GM19397 (cell line): Measurements from ENCODE around the gene LRRC45.
A peak's percentile ranks its signal among the peaks of the same experiment; 100 is the strongest.
"Not testable (repeated sequence)": the region's sequence is repeated elsewhere in the genome, so short reads cannot be mapped to it uniquely, and the experiment has no call there.

Experiments
- ATAC-seq: cut with Tn5 transposase; IDR thresholded peaks from one replicate; pipeline ENCODE4 v1.9.1; 2021; ENCODE audit warnings: mild to moderate bottlenecking, moderate library complexity; ENCODE audit not compliant: unreplicated experiment

Gene LRRC45

GRCh38 chr17:82033359-82034085 is 10.4 kb downstream of the LRRC45 start:
- no peak for ATAC-seq

GRCh38 chr17:82034371-82035011 is 11.4 kb downstream of the LRRC45 start:
- ATAC-seq = no peak

GRCh38 chr17:82035488-82035887 is 12.4 kb downstream of the LRRC45 start:
- no peak for ATAC-seq

GRCh38 chr17:82035956-82036633 is 13.0 kb downstream of the LRRC45 start:
- no peak for ATAC-seq

- ATAC-seq = no peak
Measured at GRCh38 chr17:82036634-82037091, 13.6 kb downstream of the LRRC45 start.

- ATAC-seq = peak; percentile 85
Measured at GRCh38 chr17:82037092-82037888, 14.2 kb downstream of the LRRC45 start, which contains the start of gene DCXR. Gene DCXR, minus strand, starts transcription at chr17:82037697. Its CDS starts 15 bp downstream, at chr17:82037682.

GRCh38 chr17:82037889-82038195 is 14.7 kb downstream of the LRRC45 start:
- no peak for ATAC-seq

- not testable (repeated sequence) for ATAC-seq
Measured at GRCh38 chr17:82038796-82039409, 15.8 kb downstream of the LRRC45 start.

GRCh38 chr17:82039695-82040299 is 16.7 kb downstream of the LRRC45 start:
- no peak for ATAC-seq

GRCh38 chr17:82041144-82041814 is 18.2 kb downstream of the LRRC45 start:
- no peak for ATAC-seq

- ATAC-seq = no peak
Measured at GRCh38 chr17:82042649-82043048, 19.5 kb downstream of the LRRC45 start.

- no peak for ATAC-seq
Measured at GRCh38 chr17:82043507-82043906, 20.4 kb downstream of the LRRC45 start.

- ATAC-seq = no peak
Measured at GRCh38 chr17:82045936-82046484, 22.9 kb downstream of the LRRC45 start.

GRCh38 chr17:82046903-82047302 is 23.8 kb downstream of the LRRC45 start:
- ATAC-seq = no peak

GRCh38 chr17:82047379-82047778 is 24.3 kb downstream of the LRRC45 start:
- no peak for ATAC-seq

- no peak for ATAC-seq
Measured at GRCh38 chr17:82047914-82048570, 24.9 kb downstream of the LRRC45 start.

GRCh38 chr17:82048571-82048971 is 25.5 kb downstream of the LRRC45 start:
- no peak for ATAC-seq

- no peak for ATAC-seq
Measured at GRCh38 chr17:82049106-82049505, 26.0 kb downstream of the LRRC45 start.

- ATAC-seq = no peak
Measured at GRCh38 chr17:82049521-82049971, 26.4 kb downstream of the LRRC45 start.
